ENCODE measurements around the gene TNRC6B.

DNA sequence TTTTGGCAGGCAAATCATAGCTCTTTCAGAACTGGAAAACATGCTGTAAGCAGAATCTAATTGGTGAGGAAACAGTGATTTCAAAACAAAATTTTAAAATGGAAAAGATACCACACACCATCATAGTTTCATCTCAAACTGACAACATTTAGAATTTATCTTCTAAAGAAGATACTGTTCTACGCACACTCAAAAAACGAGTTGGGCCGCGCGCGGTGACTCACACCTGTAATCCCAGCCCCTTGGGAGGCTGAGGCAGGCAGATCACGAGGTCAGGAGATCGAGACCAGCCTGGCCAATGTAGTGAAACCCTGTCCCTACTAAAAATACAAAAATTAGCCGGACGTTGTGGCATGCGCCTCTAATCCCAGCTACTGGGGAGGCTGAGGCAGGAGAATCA is 124.4 kb downstream of the TNRC6B start:
- no peak for TF ChIP-seq CTCF (IDR thresholded peaks at IDR 0.05; ENCODE audit: insufficient read depth, low read length)
- TF ChIP-seq GABPA (IDR thresholded peaks at IDR 0.05; ENCODE audit: low read depth): no peak

Measured in HL-60 (cell line).